H1 (cell line): ENCODE results near the gene FOXB1. TPM values are rescaled to one million over a fixed set of nuclear protein-coding genes. Genes with fewer than 3 reads are reported as not detected.
A peak's percentile ranks its signal among the peaks of the same experiment; 100 is the strongest.

Source experiments
- ATF2 ChIP-seq: IDR thresholded peaks from 2 replicates; pipeline ENCODE4 v1.6.1; 2012; ENCODE audit warnings: low read length, inconsistent platforms
- BACH1 ChIP-seq: IDR thresholded peaks from 2 replicates; pipeline ENCODE4 v1.6.1; 2012; ENCODE audit warnings: low read length, improper control_type of control experiment
- BCL11A ChIP-seq, 2 experiments: IDR thresholded peaks; one replicate each; pipeline ENCODE4 v1.6.1; 2011; ENCODE audit warnings: low read depth in 2 of 2, low read length in 2 of 2, mild to moderate bottlenecking in 2 of 2
- BRCA1 ChIP-seq: IDR thresholded peaks from 2 replicates; pipeline ENCODE4 v1.6.1; 2012; ENCODE audit warnings: low read depth, low read length, improper control_type of control experiment
- CBX8 ChIP-seq: fragments of 300-800, 300-1000 bp; sonication (generic); IDR thresholded peaks from 2 replicates; pipeline ENCODE4 v1.7.1; 2016; ENCODE audit warnings: low read depth, low read length, borderline replicate concordance
- CHD1 ChIP-seq: IDR thresholded peaks from 2 replicates; pipeline ENCODE4 v1.6.1; 2012; ENCODE audit warnings: low read depth, low read length, improper control_type of control experiment
- E2F6 ChIP-seq: IDR thresholded peaks from 2 replicates; pipeline ENCODE4 v1.6.1; 2012; ENCODE audit warnings: inconsistent platforms
- FOSL1 ChIP-seq: IDR thresholded peaks from 2 replicates; pipeline ENCODE4 v1.6.1; 2011; ENCODE audit warnings: mild to moderate bottlenecking, low read depth, low read length, moderate library complexity; ENCODE audit not compliant: insufficient read depth
- HDAC6 ChIP-seq: IDR thresholded peaks from one replicate; pipeline ENCODE4 v1.7.1; 2012; ENCODE audit warnings: low read depth, mild to moderate bottlenecking, inconsistent platforms, low read length, moderate library complexity
- KDM1A ChIP-seq: fragments of 200-600, 300-600 bp; sonication (generic); IDR thresholded peaks from 2 replicates; pipeline ENCODE4 v1.7.1; 2016; ENCODE audit warnings: mild to moderate bottlenecking, low read length, borderline replicate concordance
- KDM4A ChIP-seq: IDR thresholded peaks from one replicate; pipeline ENCODE4 v1.7.1; 2012; ENCODE audit warnings: low read depth, mild to moderate bottlenecking, moderate library complexity, low read length, inconsistent platforms; ENCODE audit not compliant: severe bottlenecking
- KDM5A ChIP-seq: fragments of 200-600 bp; IDR thresholded peaks from 2 replicates; pipeline ENCODE4 v1.7.1; 2012; ENCODE audit warnings: mild to moderate bottlenecking, low read length, inconsistent platforms, mixed read lengths
- MAFK ChIP-seq: IDR thresholded peaks from 2 replicates; pipeline ENCODE4 v1.6.1; 2012; ENCODE audit warnings: low read depth, mild to moderate bottlenecking, improper control_type of control experiment, low read length
- POU5F1 ChIP-seq: IDR thresholded peaks from 2 replicates; pipeline ENCODE4 v1.6.1; 2011; ENCODE audit warnings: low read depth, mild to moderate bottlenecking, low read length, moderate library complexity
- RAD21 ChIP-seq, 2 experiments: IDR thresholded peaks in 1 of 2; conservative IDR thresholded peaks in 1 of 2; 2 replicates each; pipeline ENCODE4 v1.6.1; 2011; ENCODE audit warnings: low read depth in 2 of 2, low read length in 2 of 2, improper control_type of control experiment in 1 of 2, inconsistent platforms in 1 of 2, mild to moderate bottlenecking in 1 of 2, moderate library complexity in 1 of 2
- RFX5 ChIP-seq: IDR thresholded peaks from 2 replicates; pipeline ENCODE4 v1.6.1; 2011; ENCODE audit warnings: low read depth, low read length, improper control_type of control experiment, borderline replicate concordance
- SAP30 ChIP-seq: fragments of 300-600 bp; sonication (generic); IDR thresholded peaks from 2 replicates; pipeline ENCODE4 v1.7.1; 2012; ENCODE audit warnings: low read length, moderate library complexity, mild to moderate bottlenecking, inconsistent platforms; ENCODE audit not compliant: insufficient read depth, insufficient replicate concordance
- SIN3A ChIP-seq, 2 experiments: IDR thresholded peaks in 1 of 2; conservative IDR thresholded peaks in 1 of 2; 2 replicates each; pipeline ENCODE4 v1.6.1; 2011 to 2012; ENCODE audit warnings: low read length in 2 of 2, improper control_type of control experiment in 1 of 2, low read depth in 1 of 2, mild to moderate bottlenecking in 1 of 2
- TAF7 ChIP-seq: optimal IDR thresholded peaks from 2 replicates; pipeline ENCODE3; 2011; ENCODE audit warnings: low read depth, mild to moderate bottlenecking, inconsistent platforms, low read length, moderate library complexity, borderline replicate concordance
- USF2 ChIP-seq: IDR thresholded peaks from 2 replicates; pipeline ENCODE4 v1.6.1; 2011; ENCODE audit warnings: low read length, improper control_type of control experiment
- polyA plus RNA-seq, 7 experiments: library from polyadenylated mRNA; depleted of rRNA in 3 of 7; stranded (reverse) in 5 of 7; unstranded in 2 of 7; fragments of >200 nt in 5 of 7; fragments of 200-250 nt in 2 of 7; gene quantifications; 1 replicate in 5 of 7; 2 replicates in 1 of 7; 4 replicates in 1 of 7; pipeline versions ENCODE4 v1.2.1 to v1.2.3, GENCODE V29; 2011 to 2013; ENCODE audit warnings: missing spikeins in 2 of 7, mixed read lengths in 2 of 7
- total RNA-seq: library from RNA; stranded (reverse); fragmentation: NEBNext Ultra II Directional; extraction: Animal tissue kit (Norgen Biotek cat#: 25700); gene quantifications from 2 replicates; pipeline ENCODE4 v1.2.1, GENCODE V29; 2021

Gene FOXB1
- total and polyA plus RNA-seq, 2 of the 8 experiments (the other 6 are each of a cell fraction or from before 2014, with no cell fraction given) = 0.92 to 1.5 TPM

GRCh38 chr15:59997070-59997701 is 6.9 kb upstream of the FOXB1 start (continued):
- TF ChIP-seq ATF2 (no peak; the same call in 1 of the 2 replicates), POU5F1 (no peak; the same call in 1 of the 2 replicates), USF2 (no peak), BCL11A (IDR thresholded peaks at IDR 0.05; ENCODE audit: low read depth in 2 of 2, low read length in 2 of 2) (no peak), SIN3A (conservative IDR thresholded peaks at IDR 0.05 in 1 of 2, IDR thresholded peaks at IDR 0.05 in 1 of 2; ENCODE audit: low read depth in 1 of 2, low read length in 2 of 2) (no peak), CHD1 (no peak), RAD21 (IDR thresholded peaks at IDR 0.05 in 1 of 2, conservative IDR thresholded peaks at IDR 0.05 in 1 of 2; ENCODE audit: low read depth in 2 of 2, low read length in 2 of 2) (peak; percentile 34 to 55; a peak in 3 of 4 replicates), KDM5A (no peak), SAP30 (no peak), BRCA1 (no peak), CBX8 (no peak), KDM1A (peak; percentile 68; the same call in 1 of the 2 replicates), FOSL1 (0 out of 2 replicates have a peak, but pooled peaks have one; percentile 63), MAFK (no peak), E2F6 (peak; percentile 41; the same call in 1 of the 2 replicates), TAF7 (no peak), BACH1 (no peak), HDAC6 (no peak), RFX5 (no peak), KDM4A (no peak)
